ENCODE results near the gene UBE2G2. TPM values are rescaled to one million over a fixed set of nuclear protein-coding genes. Genes with fewer than 3 reads are reported as not detected.

UBE2G2 gene
- total and polyA plus RNA-seq, 2 donors (not counting 1 experiment from before 2014, with no cell fraction given), result 49.7 to 61.9 TPM

DNA sequence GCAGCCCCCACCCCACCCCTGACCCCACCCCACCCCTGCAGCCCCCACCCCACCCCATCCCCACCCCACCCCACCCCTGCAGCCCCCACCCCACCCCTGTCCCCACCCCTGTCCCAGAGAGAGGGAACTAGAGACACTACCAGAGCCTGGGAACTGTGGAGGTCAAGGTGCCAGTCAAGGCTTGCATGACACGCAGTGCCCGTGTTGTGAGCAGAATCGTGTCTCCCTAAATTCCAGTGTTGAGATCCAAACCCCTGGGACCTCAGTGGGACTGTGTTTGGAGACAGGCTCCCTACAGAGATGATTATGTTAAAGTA, 34.7 kb upstream of the UBE2G2 start:
- Histone ChIP-seq H3K9ac (ENCODE audit: insufficient read depth, low read length) (no peak overlapping the region), H3K79me2 (ENCODE audit: control insufficient read depth, insufficient read depth, low read length) (no peaks in the 10 kb centered on the region), H3K4me2 (ENCODE audit: extremely low read depth, insufficient read depth, low read length) (no peak overlapping the region), H3K27ac (ENCODE audit: insufficient read depth, low read length) (no peak overlapping the region), H3K9me3 (ENCODE audit: control insufficient read depth, insufficient read depth, low read depth, low read length) (no peaks in the 10 kb centered on the region), H3K4me3 (replicated peaks in 1 of 4; ENCODE audit: control extremely low read depth in 1 of 4, insufficient read depth in 1 of 4, low read depth in 3 of 4, low read length in 4 of 4) (no peak overlapping the region), H4K20me1 (ENCODE audit: control insufficient read depth, extremely low read depth, insufficient read depth, low read length) (no peaks in the 10 kb centered on the region), H3K4me1 (ENCODE audit: control insufficient read depth, extremely low read depth, insufficient read depth, low read length) (no peaks in the 10 kb centered on the region), H3K27me3 (ENCODE audit: control insufficient read depth, insufficient read depth, low read length) (no peaks in the 10 kb centered on the region), H2AFZ (ENCODE audit: low read length) (no peak overlapping the region), H3K36me3 (ENCODE audit: control insufficient read depth, insufficient read depth, low read length) (no peaks in the 10 kb centered on the region)
- TF ChIP-seq EZH2 (IDR thresholded peaks at IDR 0.05; ENCODE audit: low read length, missing control alignments), result no peak
- TF ChIP-seq, protein P1, sequence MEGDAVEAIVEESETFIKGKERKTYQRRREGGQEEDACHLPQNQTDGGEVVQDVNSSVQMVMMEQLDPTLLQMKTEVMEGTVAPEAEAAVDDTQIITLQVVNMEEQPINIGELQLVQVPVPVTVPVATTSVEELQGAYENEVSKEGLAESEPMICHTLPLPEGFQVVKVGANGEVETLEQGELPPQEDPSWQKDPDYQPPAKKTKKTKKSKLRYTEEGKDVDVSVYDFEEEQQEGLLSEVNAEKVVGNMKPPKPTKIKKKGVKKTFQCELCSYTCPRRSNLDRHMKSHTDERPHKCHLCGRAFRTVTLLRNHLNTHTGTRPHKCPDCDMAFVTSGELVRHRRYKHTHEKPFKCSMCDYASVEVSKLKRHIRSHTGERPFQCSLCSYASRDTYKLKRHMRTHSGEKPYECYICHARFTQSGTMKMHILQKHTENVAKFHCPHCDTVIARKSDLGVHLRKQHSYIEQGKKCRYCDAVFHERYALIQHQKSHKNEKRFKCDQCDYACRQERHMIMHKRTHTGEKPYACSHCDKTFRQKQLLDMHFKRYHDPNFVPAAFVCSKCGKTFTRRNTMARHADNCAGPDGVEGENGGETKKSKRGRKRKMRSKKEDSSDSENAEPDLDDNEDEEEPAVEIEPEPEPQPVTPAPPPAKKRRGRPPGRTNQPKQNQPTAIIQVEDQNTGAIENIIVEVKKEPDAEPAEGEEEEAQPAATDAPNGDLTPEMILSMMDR (conservative IDR thresholded peaks at IDR 0.05 in 1 of 2, IDR thresholded peaks at IDR 0.05 in 1 of 2; ENCODE audit: low read depth in 1 of 2, low read length in 2 of 2), result no peak
- no peak for DNase-seq (ENCODE audit: low read depth in 2 of 2)

DNA sequence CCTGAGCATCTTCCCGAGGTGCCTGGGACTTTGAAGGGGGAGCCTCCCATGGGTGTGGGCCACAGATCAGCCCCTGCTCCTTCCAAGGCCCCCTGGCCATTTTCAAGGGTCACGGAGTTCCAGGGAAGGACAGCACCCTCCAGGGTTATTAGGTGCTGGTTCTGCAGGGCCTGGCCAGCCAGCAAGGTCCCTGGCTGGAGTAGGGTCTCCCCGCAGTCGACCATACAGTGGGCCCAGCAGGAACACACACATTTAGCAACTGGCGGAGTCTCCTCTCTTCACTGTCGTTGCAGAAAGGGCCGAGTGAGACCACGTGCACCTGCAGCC, 34.0 kb upstream of the UBE2G2 start:
- no peaks in the 10 kb centered on the region for H3K79me2 ChIP-seq (ENCODE audit: control insufficient read depth, insufficient read depth, low read length)
- H3K9me3 ChIP-seq (ENCODE audit: control insufficient read depth, insufficient read depth, low read depth, low read length), result no peaks in the 10 kb centered on the region
- no peak for TF ChIP-seq EZH2 (IDR thresholded peaks at IDR 0.05; ENCODE audit: low read length, missing control alignments)
- TF ChIP-seq, protein P1 (conservative IDR thresholded peaks at IDR 0.05 in 1 of 2, IDR thresholded peaks at IDR 0.05 in 1 of 2; ENCODE audit: low read depth in 1 of 2, low read length in 2 of 2), result no peak
- no peak overlapping the region for H2AFZ ChIP-seq (ENCODE audit: low read length)
- H3K4me1 ChIP-seq (ENCODE audit: control insufficient read depth, extremely low read depth, insufficient read depth, low read length), result no peaks in the 10 kb centered on the region
- no peak overlapping the region for H3K4me2 ChIP-seq (ENCODE audit: extremely low read depth, insufficient read depth, low read length)
- H3K4me3 ChIP-seq (replicated peaks in 1 of 4; ENCODE audit: control extremely low read depth in 1 of 4, insufficient read depth in 1 of 4, low read depth in 3 of 4, low read length in 4 of 4), result no peak overlapping the region
- H3K36me3 ChIP-seq (ENCODE audit: control insufficient read depth, insufficient read depth, low read length), result no peaks in the 10 kb centered on the region
- H3K27me3 ChIP-seq (ENCODE audit: control insufficient read depth, insufficient read depth, low read length), result no peaks in the 10 kb centered on the region
- no peak overlapping the region for H3K27ac ChIP-seq (ENCODE audit: insufficient read depth, low read length)
- no peak overlapping the region for H3K9ac ChIP-seq (ENCODE audit: insufficient read depth, low read length)
- DNase-seq (ENCODE audit: low read depth in 2 of 2), result no peak
- H4K20me1 ChIP-seq (ENCODE audit: control insufficient read depth, extremely low read depth, insufficient read depth, low read length), result no peaks in the 10 kb centered on the region

DNA sequence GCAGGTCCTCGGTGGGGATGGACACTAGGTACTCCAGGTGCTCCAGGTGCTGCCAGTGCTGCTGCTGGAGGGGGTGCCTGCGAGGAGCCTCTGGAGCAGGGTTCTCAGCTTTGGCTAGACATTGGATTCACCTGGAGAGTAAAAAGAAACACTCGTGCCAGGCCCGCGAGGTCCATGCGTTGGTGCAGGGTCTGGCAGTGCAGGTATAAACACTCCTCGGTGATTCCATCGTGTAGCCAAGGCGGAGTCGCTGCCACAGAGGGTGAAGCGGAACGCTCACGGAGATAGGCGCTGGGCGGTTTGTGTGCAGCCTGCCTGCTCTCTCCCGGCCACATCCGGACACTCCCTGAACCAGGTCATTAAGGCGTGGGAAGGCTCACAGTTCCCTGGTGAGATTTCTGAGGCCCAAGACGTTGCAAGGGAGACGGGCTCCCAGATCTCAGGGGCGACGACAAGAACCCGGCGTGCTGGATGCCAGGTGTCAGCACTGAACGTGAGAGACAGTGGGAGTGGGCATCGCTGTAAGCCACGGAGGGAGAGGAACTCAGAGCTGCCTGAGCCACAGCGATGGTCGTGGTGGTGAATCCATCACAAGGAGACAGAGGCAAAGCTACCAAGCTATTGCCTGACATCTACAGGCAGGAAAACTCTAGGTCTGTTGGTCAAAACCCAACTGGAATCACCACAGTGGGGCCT, 33.5 kb upstream of the UBE2G2 start:
- DNase-seq (ENCODE audit: low read depth in 2 of 2), result no peak
- no peak overlapping the region for H3K9ac ChIP-seq (ENCODE audit: insufficient read depth, low read length)
- H3K9me3 ChIP-seq (ENCODE audit: control insufficient read depth, insufficient read depth, low read depth, low read length), result no peaks in the 10 kb centered on the region
- H3K36me3 ChIP-seq (ENCODE audit: control insufficient read depth, insufficient read depth, low read length), result no peaks in the 10 kb centered on the region
- H2AFZ ChIP-seq (ENCODE audit: low read length), result no peak overlapping the region
- no peak overlapping the region for H3K4me3 ChIP-seq (replicated peaks in 1 of 4; ENCODE audit: control extremely low read depth in 1 of 4, insufficient read depth in 1 of 4, low read depth in 3 of 4, low read length in 4 of 4)
- H4K20me1 ChIP-seq (ENCODE audit: control insufficient read depth, extremely low read depth, insufficient read depth, low read length), result no peaks in the 10 kb centered on the region
- no peaks in the 10 kb centered on the region for H3K79me2 ChIP-seq (ENCODE audit: control insufficient read depth, insufficient read depth, low read length)
- H3K4me2 ChIP-seq (ENCODE audit: extremely low read depth, insufficient read depth, low read length), result no peak overlapping the region
- H3K27me3 ChIP-seq (ENCODE audit: control insufficient read depth, insufficient read depth, low read length), result no peaks in the 10 kb centered on the region
- TF ChIP-seq EZH2 (IDR thresholded peaks at IDR 0.05; ENCODE audit: low read length, missing control alignments), result no peak
- TF ChIP-seq, protein P1 (conservative IDR thresholded peaks at IDR 0.05 in 1 of 2, IDR thresholded peaks at IDR 0.05 in 1 of 2; ENCODE audit: low read depth in 1 of 2, low read length in 2 of 2), result no peak
- H3K27ac ChIP-seq (ENCODE audit: insufficient read depth, low read length), result no peak overlapping the region
- H3K4me1 ChIP-seq (ENCODE audit: control insufficient read depth, extremely low read depth, insufficient read depth, low read length), result no peaks in the 10 kb centered on the region

Measured in fibroblast of lung (primary cell).